IMR-90 (cell line): ENCODE measurements around the gene RTF1. TPM values are rescaled to one million over a fixed set of nuclear protein-coding genes. Genes with fewer than 3 reads are reported as not detected.

Experiments used
- ATAC-seq: fragments of 200-7000 bp; cut with Tn5 transposase; 2 replicates; pipeline ENCODE4 v1.9.1; 2020; ENCODE audit warnings: low read depth, mild to moderate bottlenecking, moderate library complexity
- BruUV-seq: library from RNA; stranded (reverse); fragments of 400-500 nt; replicated peaks from 2 replicates; lab custom pipeline; 2021; lab: Mats Ljungman, UMichigan
- CTCF ChIA-PET: fragments of 300-600 bp; formaldehyde crosslinking; extraction: SDS; loops from one replicate; lab custom pipeline; 2021; ENCODE audit warnings: antibody characterized with exemption; lab: Yijun Ruan, JAX
- POLR2A ChIA-PET: fragments of 300-600 bp; sonication (Branson Sonifier 250); formaldehyde crosslinking; loops from one replicate; lab custom pipeline; 2022; ENCODE audit warnings: antibody characterized with exemption; ENCODE audit not compliant: unreplicated experiment; lab: Charles Lee
- DNase-seq: peaks from one replicate; pipeline ENCODE4 v3.0.0; 2013
- H2AFZ ChIP-seq: replicated peaks from 2 replicates; pipeline ENCODE3; 2013; ENCODE audit warnings: low read length, mild to moderate bottlenecking; ENCODE audit not compliant: poor library complexity
- H2AK5ac ChIP-seq: 2 replicates; pipeline ENCODE4 v1.6.1; 2013; ENCODE audit warnings: low read depth, low read length, inconsistent platforms
- H2AK9ac ChIP-seq: replicated peaks from 2 replicates; pipeline ENCODE3; 2013; ENCODE audit warnings: mild to moderate bottlenecking, low read depth, low read length, moderate library complexity; ENCODE audit not compliant: poor library complexity
- H2BK120ac ChIP-seq: 2 replicates; pipeline ENCODE4 v1.6.1; 2013; ENCODE audit warnings: low read depth, low read length, inconsistent platforms
- H2BK15ac ChIP-seq: 3 replicates; pipeline ENCODE4 v1.6.1; 2013; ENCODE audit warnings: low read depth, low read length, inconsistent platforms
- H2BK20ac ChIP-seq: 2 replicates; pipeline ENCODE4 v1.6.1; 2013; ENCODE audit warnings: low read depth, mild to moderate bottlenecking, inconsistent platforms, low read length, moderate library complexity
- H2BK5ac ChIP-seq: 2 replicates; pipeline ENCODE4 v1.6.1; 2013; ENCODE audit warnings: mild to moderate bottlenecking, low read depth, low read length, inconsistent platforms; ENCODE audit not compliant: poor library complexity, severe bottlenecking
- H3K14ac ChIP-seq: replicated peaks from 2 replicates; pipeline ENCODE4 v1.6.1; 2013; ENCODE audit warnings: low read depth, low read length, inconsistent platforms
- H3K18ac ChIP-seq: 2 replicates; pipeline ENCODE4 v1.6.1; 2013; ENCODE audit warnings: low read depth, low read length, control low read depth
- H3K23ac ChIP-seq: 2 replicates; pipeline ENCODE4 v1.6.1; 2013; ENCODE audit warnings: low read depth, low read length, inconsistent platforms
- H3K27ac ChIP-seq: 2 replicates; pipeline ENCODE4 v1.5.1; 2013; ENCODE audit warnings: mild to moderate bottlenecking, control low read depth, low read length; ENCODE audit not compliant: insufficient read depth
- H3K27me3 ChIP-seq: 2 replicates; pipeline ENCODE4 v1.6.1; 2013; ENCODE audit warnings: low read length; ENCODE audit not compliant: control insufficient read depth, insufficient read depth
- H3K36me3 ChIP-seq: 2 replicates; pipeline ENCODE4 v1.6.1; 2013; ENCODE audit warnings: low read length, mixed read lengths; ENCODE audit not compliant: control insufficient read depth, insufficient read depth
- H3K4ac ChIP-seq: 2 replicates; pipeline ENCODE4 v1.6.1; 2013; ENCODE audit warnings: low read depth, low read length, inconsistent platforms
- H3K4me1 ChIP-seq: 2 replicates; pipeline ENCODE4 v1.6.1; 2013; ENCODE audit warnings: low read length, mixed read lengths; ENCODE audit not compliant: control insufficient read depth, insufficient read depth
- H3K4me2 ChIP-seq: 2 replicates; pipeline ENCODE4 v1.6.1; 2013; ENCODE audit warnings: low read depth, mild to moderate bottlenecking, control low read depth, low read length, moderate library complexity
- H3K4me3 ChIP-seq: 2 replicates; pipeline ENCODE4 v1.5.1; 2013; ENCODE audit warnings: low read depth, mild to moderate bottlenecking, control low read depth, low read length, moderate library complexity; ENCODE audit not compliant: insufficient read depth
- H3K56ac ChIP-seq: 2 replicates; pipeline ENCODE4 v1.6.1; 2013; ENCODE audit warnings: low read length, inconsistent platforms; ENCODE audit not compliant: insufficient read depth; ENCODE audit errors: extremely low read depth
- H3K79me1 ChIP-seq, 2 experiments: 2 replicates each; pipeline ENCODE4 v1.6.1; 2013; ENCODE audit warnings: low read length in 2 of 2, inconsistent platforms in 1 of 2, low read depth in 1 of 2
- H3K9ac ChIP-seq: 2 replicates; pipeline ENCODE4 v1.6.1; 2013; ENCODE audit warnings: low read depth, low read length, control low read depth
- H3K9me1 ChIP-seq: 2 replicates; pipeline ENCODE4 v1.6.1; 2013; ENCODE audit warnings: low read length, inconsistent platforms; ENCODE audit not compliant: insufficient read depth
- H3K9me3 ChIP-seq: 2 replicates; pipeline ENCODE4 v1.6.1; 2013; ENCODE audit warnings: low read length; ENCODE audit not compliant: control insufficient read depth, insufficient read depth
- H4K20me1 ChIP-seq: 2 replicates; pipeline ENCODE4 v1.6.1; 2013; ENCODE audit warnings: low read length, inconsistent platforms; ENCODE audit not compliant: insufficient read depth
- H4K5ac ChIP-seq: 2 replicates; pipeline ENCODE4 v1.6.1; 2013; ENCODE audit warnings: mild to moderate bottlenecking, low read depth, low read length, control low read depth
- H4K8ac ChIP-seq, 2 experiments: 2 replicates each; pipeline ENCODE4 v1.6.1; 2013; ENCODE audit warnings: low read depth in 2 of 2, low read length in 2 of 2, control low read depth in 1 of 2, inconsistent platforms in 1 of 2
- H4K91ac ChIP-seq: 2 replicates; pipeline ENCODE4 v1.6.1; 2013; ENCODE audit warnings: low read depth, low read length, inconsistent platforms; ENCODE audit not compliant: insufficient read depth
- CEBPB ChIP-seq: IDR thresholded peaks from 2 replicates; pipeline ENCODE4 v1.6.1; 2012; ENCODE audit warnings: low read depth, low read length, improper control_type of control experiment
- RCOR1 ChIP-seq: IDR thresholded peaks from 2 replicates; pipeline ENCODE4 v1.6.1; 2012; ENCODE audit warnings: mild to moderate bottlenecking, low read length, improper control_type of control experiment; ENCODE audit not compliant: insufficient replicate concordance
- WGBS, 2 experiments: methylation state at CpG; one replicate each; pipeline versions ENCODE4 v1.1.5 to v1.1.7; 2013; ENCODE audit warnings: missing lambda C conversion rate in 2 of 2; ENCODE audit not compliant: insufficient read length in 1 of 2; ENCODE audit errors: extremely low coverage in 2 of 2; 5-methylcytosine and 5-hydroxymethylcytosine counted together
- dilution Hi-C: fragments of 300-500 bp; cut with HindIII; formaldehyde crosslinking; loops from one replicate; pipeline ENCODE4 v1.14.3; 2018; ENCODE audit warnings: low sequenced_read_pairs; ENCODE audit not compliant: unreplicated experiment
- in situ Hi-C: fragments of 300-500 bp; cut with MboI; formaldehyde crosslinking; loops from 3 replicates; pipeline ENCODE4 v1.14.3; 2019; ENCODE audit warnings: low sequenced_read_pairs, inconsistent platforms, mixed read lengths
- intact Hi-C: fragments of 100-400 bp; cut with micrococcal nuclease; formaldehyde crosslinking; loops from 2 replicates; pipeline ENCODE4 v1.10.0; 2022
- polyA plus RNA-seq, 3 experiments: library from polyadenylated mRNA; depleted of rRNA; stranded (reverse); fragments of >200 nt; gene quantifications; 2 replicates each; pipeline ENCODE4 v1.2.3, GENCODE V29; 2012; ENCODE audit warnings: low replicate concordance in 1 of 3
- total RNA-seq: library from RNA; depleted of rRNA; stranded (reverse); fragments of >200 nt; gene quantifications from 2 replicates; pipeline ENCODE4 v1.2.3, GENCODE V29; 2012

The RTF1 gene
- total and polyA plus RNA-seq, 2 of the 4 experiments (the other 2 are of a cell fraction): 15.1 to 24.3 TPM

DNA sequence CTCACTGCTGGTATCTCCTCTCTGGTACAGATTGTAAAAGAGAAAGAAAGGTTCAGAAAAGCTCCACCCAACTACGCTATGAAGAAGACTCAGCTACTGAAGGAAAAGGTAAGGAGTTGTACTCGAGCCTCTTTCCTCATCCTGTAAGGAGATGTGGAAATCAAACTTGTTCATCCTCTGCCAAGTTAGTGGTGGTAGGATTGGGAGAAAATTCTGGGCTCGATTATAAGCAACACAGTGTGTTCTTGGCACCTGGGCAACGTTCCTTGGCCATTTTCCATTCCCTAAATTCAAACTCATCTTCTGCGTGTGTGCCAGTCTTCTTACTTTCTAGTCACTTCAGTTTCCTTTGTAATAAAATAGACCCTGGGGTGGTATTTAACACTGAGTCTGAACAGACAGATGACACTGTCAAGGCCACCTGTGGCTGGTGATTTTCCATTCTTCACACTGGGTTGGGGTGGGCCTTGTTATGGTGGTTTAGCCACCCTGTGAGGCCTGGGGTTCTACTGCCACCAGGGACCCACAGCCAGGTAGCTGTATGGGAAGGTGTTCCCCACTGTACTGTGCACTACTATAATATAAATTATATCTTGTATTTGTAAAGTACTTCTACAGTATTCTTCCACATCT, 59.6 kb downstream of the RTF1 start:
- H4K8ac ChIP-seq: peak overlapping the region; percentile 42 to 91; a peak in 3 of 4 replicates
- no peak overlapping the region for H3K4me3 ChIP-seq
- in situ Hi-C loops (no loop called here), intact Hi-C loops (no loop called here), dilution Hi-C loops (no loop called here)
- TF ChIP-seq CEBPB: peak; percentile 17; the same call in 1 of the 2 replicates
- no peak for TF ChIP-seq RCOR1
- H4K91ac ChIP-seq: peak overlapping the region; percentile 96
- H3K14ac ChIP-seq: peak overlapping the region; percentile 84
- peak overlapping the region; percentile 97 for H2BK120ac ChIP-seq
- POLR2A ChIA-PET: no interaction called here
- no peak overlapping the region for H2AK9ac ChIP-seq
- 0 out of 2 replicates have a peak overlapping the region, but pooled peaks have one; percentile 61 for H3K56ac ChIP-seq
- peak overlapping the region; percentile 95; the same call in 1 of the 2 replicates for H3K27ac ChIP-seq
- H2BK20ac ChIP-seq: peak overlapping the region; percentile 97
- H2BK5ac ChIP-seq: peak overlapping the region; percentile 77
- peak; percentile 15 for DNase-seq
- no peak for ATAC-seq
- H3K9ac ChIP-seq: no peak overlapping the region
- peak overlapping the region; percentile 33 for H3K18ac ChIP-seq
- H3K4me2 ChIP-seq: no peak overlapping the region
- peak overlapping the region; percentile 24 for H4K5ac ChIP-seq
- H2BK15ac ChIP-seq: peak overlapping the region; percentile 80; the same call in 2 of the 3 replicates
- BruUV-seq: no TSS peak
- peak overlapping the region; percentile 93 for H3K4ac ChIP-seq
- peaks cover 4 to 19% of the 10 kb centered on the region in 2 experiments; a peak in 2 of 4 replicates for H3K79me1 ChIP-seq
- CTCF ChIA-PET: interaction anchor here (1.5 kb wide), 1 partner anchor 11 kb away, joined by 5 read pairs; no protein-coding TSS in a partner anchor
- H3K9me3 ChIP-seq: no peaks in the 10 kb centered on the region
- H3K23ac ChIP-seq: peak overlapping the region; percentile 90
- H3K36me3 ChIP-seq: peaks cover 59% of the 10 kb centered on the region
- peaks cover 2% of the 10 kb centered on the region for H3K4me1 ChIP-seq
- no peak overlapping the region for H2AFZ ChIP-seq
- no CpG with 5 or more reads among the region's 5 CpGs for WGBS, 2 experiments
- H3K27me3 ChIP-seq: no peaks in the 10 kb centered on the region
- peak overlapping the region; percentile 94 for H2AK5ac ChIP-seq
- H4K20me1 ChIP-seq: no peaks in the 10 kb centered on the region
- H3K9me1 ChIP-seq: peaks cover 15% of the 10 kb centered on the region
